RWPE1 (cell line): ENCODE data around the gene M1AP.
"Not testable (repeated sequence)": the region's sequence is repeated elsewhere in the genome, so short reads cannot be mapped to it uniquely, and the experiment has no call there.

Experiments used
- CTCF ChIA-PET: fragments of 350-600 bp; sonication (Branson Sonifier 250); formaldehyde crosslinking; extraction: SDS; loops from one replicate; lab custom pipeline; 2021; lab: Yijun Ruan, JAX
- POLR2A ChIA-PET: fragments of 400-600 bp; formaldehyde crosslinking; extraction: SDS; loops from one replicate; lab custom pipeline; 2020; ENCODE audit warnings: antibody characterized with exemption; ENCODE audit not compliant: low non-redundant PET; lab: Yijun Ruan, JAX
- DNase-seq: peaks from one replicate; pipeline ENCODE4 v3.0.0; 2012; ENCODE audit warnings: low spot score
- H3K27ac ChIP-seq: fragments of 450-650 bp; 2 replicates; pipeline ENCODE4 v1.5.1; 2017
- CTCF ChIP-seq: fragments of 450-650 bp; conservative IDR thresholded peaks from 2 replicates; pipeline ENCODE4 v1.5.1; 2017; ENCODE audit warnings: low read depth, mild to moderate bottlenecking

M1AP gene

GRCh38 chr2:74645344-74645743, 2.8 kb downstream of the M1AP start:
- no peak for DNase-seq
- TF ChIP-seq CTCF: no peak
- ChIA-PET POLR2A (no interaction called here), CTCF (no interaction called here)
- H3K27ac ChIP-seq: no peak overlapping the region

- TF ChIP-seq CTCF: no peak
- ChIA-PET POLR2A (no interaction called here), CTCF (no interaction called here)
- no peak for DNase-seq
- H3K27ac ChIP-seq: no peak overlapping the region
Observed at GRCh38 chr2:74639550-74639949, 8.6 kb downstream of the M1AP start.

- ChIA-PET CTCF (no interaction called here), POLR2A (no interaction called here)
- H3K27ac ChIP-seq: no peak overlapping the region
- no peak for TF ChIP-seq CTCF
- DNase-seq: no peak
Observed at GRCh38 chr2:74632939-74633312, 15.2 kb downstream of the M1AP start.

GRCh38 chr2:74632209-74632938, 15.8 kb downstream of the M1AP start:
- TF ChIP-seq CTCF: no peak
- DNase-seq: no peak
- H3K27ac ChIP-seq: no peak overlapping the region
- CTCF ChIA-PET: no interaction called here
- POLR2A ChIA-PET: no interaction called here

- POLR2A ChIA-PET, H3K27ac ChIP-seq, CTCF ChIA-PET, DNase-seq: not testable (repeated sequence)
Observed at GRCh38 chr2:74630454-74630853, 17.7 kb downstream of the M1AP start.

- ChIA-PET POLR2A (no interaction called here), CTCF (interaction anchor here (0.6 kb wide), 1 partner anchor 23 kb away, joined by 7 read pairs; no protein-coding TSS in a partner anchor)
- TF ChIP-seq CTCF: no peak
- DNase-seq: no peak
- H3K27ac ChIP-seq: no peak overlapping the region
Observed at GRCh38 chr2:74628538-74629105, 19.5 kb downstream of the M1AP start.
